CD4-positive, alpha-beta T cell treated with Interferon gamma for 1 hour (primary cell): Measurements from ENCODE around the gene BLOC1S5.
"Not testable (repeated sequence)": the region's sequence is repeated elsewhere in the genome, so short reads cannot be mapped to it uniquely, and the experiment has no call there.

ENCODE experiments used
- DNase-seq: peaks from one replicate; pipeline ENCODE4 v3.0.0-alpha.2; 2020

The BLOC1S5 gene

DNA sequence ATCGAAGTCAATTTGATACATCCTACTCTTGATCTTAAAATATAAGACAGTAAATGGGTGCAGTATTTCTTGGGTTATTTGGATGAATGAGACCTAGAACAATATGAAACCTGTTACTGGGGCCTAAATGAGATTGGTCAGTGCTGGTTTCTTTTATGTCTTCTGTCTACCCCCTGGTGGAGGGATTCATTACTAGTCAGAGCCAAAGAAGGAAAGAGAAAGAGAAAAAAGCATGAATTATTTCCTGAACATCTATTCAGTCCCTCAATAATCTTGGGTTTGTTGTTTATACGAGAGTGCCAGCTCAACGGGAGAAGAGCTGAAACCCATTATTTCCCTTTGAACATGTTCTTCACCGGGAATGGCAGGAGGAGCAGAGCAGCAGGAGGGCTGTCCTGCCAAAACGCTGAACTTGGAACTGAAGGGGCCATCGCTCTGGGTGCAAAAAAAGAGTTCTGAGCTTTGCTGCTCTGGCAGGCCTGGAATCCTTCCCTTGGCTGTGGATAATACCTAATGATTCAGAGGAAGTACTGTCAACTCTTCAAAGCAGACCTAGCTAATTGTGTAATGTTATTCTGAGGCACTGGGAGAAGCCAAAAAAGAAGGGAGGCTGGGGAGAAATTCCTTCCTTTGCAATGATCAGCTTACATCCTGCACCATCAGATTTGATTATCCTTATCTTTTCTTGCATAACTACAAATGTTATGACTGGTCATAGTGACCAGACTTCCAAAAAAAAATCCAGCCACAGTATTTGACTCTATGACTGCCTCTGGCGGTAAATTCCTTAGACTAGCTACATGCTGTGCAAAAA is 72.0 kb downstream of the BLOC1S5 start:
- no peak for DNase-seq

DNA sequence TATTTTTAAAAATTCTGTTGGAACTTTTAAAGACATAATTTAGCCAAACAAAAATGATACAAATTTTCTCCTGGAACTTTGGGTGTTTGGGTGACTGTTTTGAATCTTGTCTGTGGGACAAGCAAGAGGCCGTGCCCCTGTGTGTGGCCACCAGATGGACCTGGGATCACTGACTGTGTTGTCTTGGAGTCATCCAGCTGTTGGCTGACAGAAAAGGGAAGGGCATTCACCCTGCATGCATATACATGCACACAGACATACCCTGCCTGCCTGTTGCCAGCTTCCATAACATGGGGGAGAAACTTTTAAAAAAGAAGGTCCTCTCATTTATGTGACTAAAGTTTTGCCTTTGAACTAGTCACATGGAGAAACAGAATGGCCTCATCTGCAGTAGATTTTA is 72.7 kb downstream of the BLOC1S5 start:
- DNase-seq: no peak

DNA sequence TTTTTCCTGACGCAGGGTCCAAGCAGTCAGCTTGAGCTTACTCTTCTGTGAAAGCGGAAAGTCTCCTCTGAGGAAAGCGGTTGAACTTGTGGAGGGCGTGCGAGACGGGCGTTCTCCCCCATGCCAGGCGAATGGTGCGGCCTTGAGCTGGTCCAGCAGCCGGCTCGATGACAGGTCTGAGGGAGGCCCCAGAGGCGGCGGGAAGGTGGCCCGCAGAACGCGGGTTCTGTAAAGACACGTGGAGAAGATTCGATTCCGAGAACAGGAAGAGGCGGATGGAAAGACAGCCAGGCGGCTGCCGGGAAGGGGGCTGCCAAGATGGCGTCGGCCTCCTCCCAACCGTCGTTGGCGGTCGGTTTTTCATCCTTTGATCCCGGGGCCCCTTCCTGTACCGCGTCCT is 78.0 kb downstream of the BLOC1S5 start:
- no peak for DNase-seq

DNA sequence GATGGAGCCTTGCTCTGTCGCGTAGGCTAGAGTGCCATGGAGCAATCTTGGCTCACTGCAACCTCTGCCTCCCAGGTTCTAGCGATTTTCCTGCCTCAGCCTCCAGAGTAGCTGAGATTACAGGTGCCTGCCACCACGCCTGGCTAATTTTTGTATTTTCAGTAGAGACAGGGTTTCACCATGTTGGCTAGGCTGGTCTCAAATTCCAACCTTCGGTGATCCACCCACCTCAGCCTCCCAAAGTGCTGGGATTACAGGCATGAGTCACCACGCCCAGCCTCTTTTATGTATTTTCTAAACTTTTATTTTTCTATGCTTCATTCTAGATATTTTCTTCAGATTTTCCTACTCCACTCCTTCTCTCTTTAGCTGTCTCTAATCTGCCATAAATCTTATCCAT is 80.2 kb downstream of the BLOC1S5 start:
- not testable (repeated sequence) for DNase-seq

- no peak for DNase-seq
These were observed 84.4 kb downstream of the BLOC1S5 start for GRCh38 chr6:7979831-7980230.

DNA sequence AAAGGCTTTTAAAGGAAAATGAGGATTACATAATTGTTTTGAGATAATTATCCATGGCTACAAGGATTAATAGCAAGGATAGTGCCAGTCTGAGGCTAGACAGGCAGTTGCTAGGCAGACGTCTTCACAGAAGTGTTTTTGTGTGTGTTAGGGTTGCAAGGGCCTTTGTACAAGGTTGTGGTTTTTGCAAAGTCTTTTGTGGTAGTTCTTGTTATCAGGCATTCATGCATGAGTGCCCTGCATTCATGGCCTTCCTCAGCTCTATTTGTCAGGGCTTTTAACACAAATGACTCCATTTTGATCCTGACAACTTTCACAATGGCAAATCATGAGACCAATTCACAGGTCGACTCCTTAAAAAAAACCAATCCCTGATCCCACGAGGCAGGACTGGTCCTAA is 85.5 kb downstream of the BLOC1S5 start:
- no peak for DNase-seq

GRCh38 chr6:7976485-7977056 is 87.6 kb downstream of the BLOC1S5 start:
- DNase-seq: no peak

DNA sequence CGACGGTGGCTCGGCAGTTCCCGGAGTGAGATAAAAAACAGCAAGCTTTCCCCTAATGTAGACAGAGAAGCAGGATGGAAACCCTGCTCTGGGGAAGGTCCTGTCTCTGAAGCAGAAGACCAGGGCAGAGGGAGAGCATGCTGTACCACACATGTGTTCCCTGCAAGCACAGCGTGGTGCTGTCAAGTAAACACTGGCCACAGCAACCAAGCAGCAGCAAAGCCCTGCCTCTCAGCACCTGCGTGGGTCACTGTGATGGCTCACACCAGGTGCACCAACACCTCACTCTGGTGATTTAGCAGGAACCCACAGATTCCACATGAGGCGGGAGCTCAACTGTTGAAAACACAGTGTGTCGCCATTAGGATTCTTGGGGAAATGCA is 88.4 kb downstream of the BLOC1S5 start:
- DNase-seq: no peak

DNA sequence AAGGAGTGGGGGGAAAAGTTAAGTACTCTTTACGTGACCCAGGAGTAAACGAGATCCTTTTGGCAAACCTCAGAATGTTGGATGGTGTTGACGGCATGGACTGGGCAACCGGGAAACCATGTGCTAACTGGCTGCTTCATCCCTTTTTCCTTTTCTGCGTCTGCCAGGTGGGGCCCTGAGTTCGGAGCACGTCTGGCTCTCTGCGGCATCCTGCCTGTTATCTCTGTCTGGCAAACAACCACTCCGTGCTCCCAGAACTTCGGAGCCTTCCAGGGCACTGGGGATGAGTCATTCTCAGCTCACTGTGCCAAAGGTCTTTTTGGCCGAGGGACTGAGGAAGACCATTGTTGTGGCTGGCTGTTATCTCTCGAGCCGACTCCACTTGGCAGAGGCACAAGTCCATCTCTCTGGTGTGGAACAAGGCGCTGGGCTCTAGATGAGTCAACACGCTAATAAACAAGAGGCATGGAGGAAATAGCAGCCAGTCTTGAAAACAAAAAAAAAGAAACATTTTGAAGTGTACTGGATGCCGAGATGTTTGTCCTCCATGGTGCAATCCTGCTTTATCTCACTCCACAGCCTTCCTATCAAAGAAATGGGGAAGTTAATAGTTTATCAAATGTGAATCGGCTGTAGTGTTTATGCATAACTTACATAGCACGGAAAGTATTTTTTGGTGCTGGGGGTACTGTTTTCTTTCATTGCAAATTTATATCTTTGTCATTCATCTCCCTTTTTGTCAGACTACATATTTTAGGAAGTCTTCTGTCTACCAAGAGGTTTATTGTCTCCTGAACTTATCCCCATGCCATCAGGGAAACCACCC is 89.0 kb downstream of the BLOC1S5 start:
- no peak for DNase-seq

DNA sequence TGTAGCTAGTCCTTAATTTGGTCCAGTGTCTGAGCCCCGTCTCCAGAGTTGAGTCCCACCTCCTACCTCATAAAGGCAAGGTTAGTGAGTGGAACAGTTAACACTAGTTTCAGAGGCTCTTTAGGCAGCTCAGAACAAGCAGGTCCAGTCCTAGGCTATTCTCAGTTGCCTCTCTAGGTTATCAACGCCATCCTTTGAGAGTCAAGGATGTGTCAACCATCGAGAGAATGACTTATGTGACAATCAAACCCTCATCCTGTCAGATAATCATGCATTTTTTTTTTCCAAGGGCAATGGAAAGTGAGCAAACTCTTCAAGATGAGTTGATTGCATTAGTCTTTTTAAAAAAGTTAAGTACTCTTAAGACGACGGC is 89.6 kb downstream of the BLOC1S5 start:
- DNase-seq: no peak

DNA sequence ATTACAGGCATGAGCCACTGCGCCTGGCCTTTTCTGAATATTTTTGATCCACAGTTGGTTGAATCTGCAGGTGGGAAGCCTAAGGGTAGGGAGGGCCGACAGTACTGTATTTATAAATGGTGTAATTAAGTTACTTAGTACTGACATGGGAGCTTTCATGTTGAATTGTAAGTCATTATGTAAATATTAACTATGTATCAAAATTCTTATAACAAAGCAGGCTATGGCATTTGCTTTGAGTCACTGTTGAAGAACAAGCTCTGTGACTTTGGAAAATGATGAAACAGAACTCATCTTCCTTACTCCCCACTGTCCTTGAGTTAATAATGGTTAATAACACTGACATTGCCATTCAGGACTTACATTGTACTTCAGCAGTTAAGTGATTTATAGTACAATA is 90.6 kb downstream of the BLOC1S5 start:
- no peak for DNase-seq

DNA sequence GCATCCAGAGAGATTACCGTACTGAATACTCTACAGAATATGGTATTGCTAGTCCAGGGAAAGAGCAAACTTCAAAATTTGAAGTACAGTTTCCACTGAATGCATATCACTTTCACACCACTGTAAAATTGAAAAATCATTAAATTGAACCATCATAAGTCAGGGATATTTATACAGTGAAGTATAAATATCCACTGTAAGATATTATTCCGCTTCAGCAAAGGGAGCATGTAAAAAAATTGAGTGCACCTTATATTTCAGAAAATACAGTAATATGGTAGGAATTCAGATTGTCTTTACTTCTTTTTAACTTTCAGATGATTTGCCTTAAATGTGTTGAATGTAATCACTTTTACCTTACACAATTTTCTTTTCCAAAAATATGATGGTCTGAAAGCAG is 92.7 kb downstream of the BLOC1S5 start:
- DNase-seq: no peak

DNA sequence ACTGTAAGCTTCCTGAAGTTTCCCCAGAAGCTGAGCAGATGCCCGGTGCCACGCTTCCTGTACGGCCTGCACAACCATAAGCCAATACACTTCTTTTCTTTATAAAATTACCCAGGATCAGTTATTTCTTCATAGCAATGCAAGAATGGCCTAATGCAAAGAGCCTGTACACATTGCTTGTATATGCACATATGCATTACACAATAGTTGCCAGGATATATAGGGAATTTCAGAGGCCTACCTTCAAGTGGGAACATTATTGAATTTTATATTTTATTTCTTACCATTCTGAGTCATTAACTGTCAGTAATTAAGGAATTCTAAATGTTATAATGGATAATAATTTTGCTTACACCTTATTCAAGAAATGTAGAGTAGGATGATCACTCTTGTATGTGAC is 93.6 kb downstream of the BLOC1S5 start:
- DNase-seq: no peak
